H1 (cell line): ENCODE measurements around the gene BPGM. TPM values are rescaled to one million over a fixed set of nuclear protein-coding genes. Genes with fewer than 3 reads are reported as not detected.

Experiments used
- CTCF ChIA-PET: fragments of 300-600 bp; sonication (Branson Sonifier 250); formaldehyde crosslinking; loops from one replicate; lab custom pipeline; 2021; ENCODE audit not compliant: partially characterized antibody; lab: Charles Lee
- POLR2A ChIA-PET: fragments of 300-600 bp; sonication (Branson Sonifier 250); formaldehyde crosslinking; loops from one replicate; lab custom pipeline; 2021; ENCODE audit warnings: inconsistent platforms; ENCODE audit not compliant: partially characterized antibody; lab: Charles Lee
- DNase-seq, 2 experiments: peaks; one replicate each; pipeline versions ENCODE4 v3.0.0 to v3.0.0-alpha.2; 2010 to 2022; ENCODE audit warnings: low spot score in 2 of 2, low read depth in 1 of 2, mixed read lengths in 1 of 2
- FAIRE-seq: peaks from 2 replicates; lab custom pipeline; 2011; peaks lifted over from hg19 to GRCh38; lab: Jason Lieb, UNC
- H2AFZ ChIP-seq: 2 replicates; pipeline ENCODE4 v1.8.1; 2012; ENCODE audit warnings: low read length, inconsistent platforms
- H2AK5ac ChIP-seq: 2 replicates; pipeline ENCODE4 v1.6.1; 2013; ENCODE audit warnings: low read depth, low read length
- H2BK120ac ChIP-seq: replicated peaks from 2 replicates; pipeline ENCODE3; 2013; ENCODE audit warnings: low read depth, low read length, inconsistent platforms
- H2BK12ac ChIP-seq: 2 replicates; pipeline ENCODE4 v1.6.1; 2013; ENCODE audit warnings: low read depth, low read length
- H2BK15ac ChIP-seq: 2 replicates; pipeline ENCODE4 v1.6.1; 2013; ENCODE audit warnings: low read length
- H2BK20ac ChIP-seq: 2 replicates; pipeline ENCODE4 v1.6.1; 2013; ENCODE audit warnings: low read length
- H2BK5ac ChIP-seq: 2 replicates; pipeline ENCODE4 v1.6.1; 2013; ENCODE audit warnings: low read depth, low read length
- H3K14ac ChIP-seq: 2 replicates; pipeline ENCODE4 v1.6.1; 2013; ENCODE audit warnings: inconsistent platforms; ENCODE audit not compliant: insufficient read length
- H3K18ac ChIP-seq: 2 replicates; pipeline ENCODE4 v1.6.1; 2013; ENCODE audit warnings: low read length; ENCODE audit errors: extremely low read depth
- H3K23ac ChIP-seq: 2 replicates; pipeline ENCODE4 v1.6.1; 2013; ENCODE audit warnings: inconsistent platforms; ENCODE audit not compliant: insufficient read length
- H3K23me2 ChIP-seq: 2 replicates; pipeline ENCODE4 v1.6.1; 2013; ENCODE audit warnings: low read depth, low read length
- H3K27ac ChIP-seq: 2 replicates; pipeline ENCODE4 v1.6.1; 2011; ENCODE audit warnings: low read depth, low read length, inconsistent platforms
- H3K27me3 ChIP-seq, 4 experiments: replicated peaks in 1 of 4; 1 replicate in 1 of 4; 2 replicates in 3 of 4; pipeline versions ENCODE4 v1.6.1 to v1.8.1; 2011 to 2013; ENCODE audit warnings: low read length in 3 of 4, mild to moderate bottlenecking in 3 of 4, inconsistent platforms in 2 of 4, mixed read lengths in 2 of 4, moderate library complexity in 1 of 4; ENCODE audit not compliant: control insufficient read depth in 3 of 4, insufficient read depth in 3 of 4; ENCODE audit errors: extremely low read depth in 1 of 4
- H3K36me3 ChIP-seq, 4 experiments: 2 replicates each; pipeline versions ENCODE4 v1.6.1 to v1.8.1; 2011 to 2013; ENCODE audit warnings: mild to moderate bottlenecking in 4 of 4, low read length in 3 of 4, moderate library complexity in 2 of 4, control low read depth in 1 of 4, inconsistent platforms in 1 of 4; ENCODE audit not compliant: insufficient read depth in 4 of 4, control insufficient read depth in 2 of 4
- H3K4ac ChIP-seq: replicated peaks from 2 replicates; pipeline ENCODE3; 2013; ENCODE audit warnings: low read length, low read depth, mixed read lengths, inconsistent platforms; ENCODE audit not compliant: insufficient read length
- H3K4me1 ChIP-seq, 4 experiments: replicated peaks in 1 of 4; 1 replicate in 1 of 4; 2 replicates in 3 of 4; pipeline versions ENCODE4 v1.6.1 to v1.8.1; 2011 to 2013; ENCODE audit warnings: low read length in 3 of 4, inconsistent platforms in 2 of 4, mixed read lengths in 1 of 4; ENCODE audit not compliant: insufficient read depth in 4 of 4, control insufficient read depth in 3 of 4
- H3K4me2 ChIP-seq, 2 experiments: 2 replicates each; pipeline versions ENCODE4 v1.6.1 to v1.8.1; 2011 to 2013; ENCODE audit warnings: low read depth in 2 of 2, low read length in 2 of 2, control low read depth in 1 of 2, inconsistent platforms in 1 of 2, mild to moderate bottlenecking in 1 of 2; ENCODE audit not compliant: insufficient read depth in 1 of 2
- H3K4me3 ChIP-seq, 4 experiments: fragments of 200-600, 300-600 bp in 1 of 4; sonication (generic), shearing (Covaris generic), sonication (Bioruptor Twin) in 1 of 4; 2 replicates each; pipeline versions ENCODE4 v1.5.1 to v1.8.1; 2011 to 2016; ENCODE audit warnings: low read length in 4 of 4, low read depth in 3 of 4, control low read depth in 2 of 4, inconsistent platforms in 2 of 4, mild to moderate bottlenecking in 2 of 4, mixed read lengths in 1 of 4, moderate library complexity in 1 of 4; ENCODE audit not compliant: insufficient read depth in 2 of 4; ENCODE audit errors: extremely low read depth in 1 of 4
- H3K56ac ChIP-seq: replicated peaks from 2 replicates; pipeline ENCODE3; 2013; ENCODE audit warnings: low read depth, mild to moderate bottlenecking, mixed read lengths, low read length, inconsistent platforms; ENCODE audit not compliant: insufficient read length
- H3K79me1 ChIP-seq: 2 replicates; pipeline ENCODE4 v1.6.1; 2013; ENCODE audit warnings: low read depth, low read length, control low read depth
- H3K79me2 ChIP-seq, 2 experiments: 2 replicates each; pipeline versions ENCODE4 v1.6.1 to v1.8.1; 2012 to 2013; ENCODE audit warnings: low read length in 2 of 2, mild to moderate bottlenecking in 2 of 2, inconsistent platforms in 1 of 2; ENCODE audit not compliant: insufficient read depth in 2 of 2, control insufficient read depth in 1 of 2
- H3K9ac ChIP-seq, 4 experiments: replicated peaks in 1 of 4; 1 replicate in 1 of 4; 2 replicates in 3 of 4; pipeline versions ENCODE4 v1.6.1 to v1.8.1; 2011 to 2013; ENCODE audit warnings: low read depth in 3 of 4, low read length in 3 of 4, control low read depth in 2 of 4, mild to moderate bottlenecking in 2 of 4, moderate library complexity in 2 of 4, inconsistent platforms in 1 of 4; ENCODE audit errors: extremely low read depth in 1 of 4
- H3K9me3 ChIP-seq, 2 experiments: 2 replicates each; pipeline versions ENCODE4 v1.6.1 to v1.8.1; 2012 to 2013; ENCODE audit warnings: mild to moderate bottlenecking in 2 of 2, moderate library complexity in 2 of 2, control low read depth in 1 of 2, inconsistent platforms in 1 of 2, low read depth in 1 of 2, low read length in 1 of 2, mixed read lengths in 1 of 2; ENCODE audit not compliant: insufficient read depth in 2 of 2
- H4K20me1 ChIP-seq, 2 experiments: replicated peaks in 1 of 2; 2 replicates each; pipeline versions ENCODE3 to v1.8.1; 2011 to 2013; ENCODE audit warnings: inconsistent platforms in 2 of 2, low read length in 2 of 2, mild to moderate bottlenecking in 1 of 2; ENCODE audit not compliant: insufficient read depth in 2 of 2, control insufficient read depth in 1 of 2
- H4K5ac ChIP-seq: 2 replicates; pipeline ENCODE4 v1.6.1; 2013; ENCODE audit warnings: low read length, low read depth, mixed read lengths, inconsistent platforms; ENCODE audit not compliant: insufficient read length
- H4K8ac ChIP-seq: 2 replicates; pipeline ENCODE4 v1.8.0; 2013; ENCODE audit warnings: mild to moderate bottlenecking, moderate library complexity, low read length, inconsistent platforms; ENCODE audit not compliant: insufficient read depth; ENCODE audit errors: extremely low read depth
- H4K91ac ChIP-seq: replicated peaks from 2 replicates; pipeline ENCODE3; 2013; ENCODE audit warnings: low read length, mixed read lengths, inconsistent platforms; ENCODE audit not compliant: insufficient read length
- CREB1 ChIP-seq: IDR thresholded peaks from 2 replicates; pipeline ENCODE4 v1.6.1; 2012; ENCODE audit warnings: inconsistent platforms
- EGR1 ChIP-seq: IDR thresholded peaks from 2 replicates; pipeline ENCODE4 v1.6.1; 2011; ENCODE audit warnings: low read depth, low read length, borderline replicate concordance
- HDAC2 ChIP-seq, 2 experiments: fragments of 300-600 bp in 1 of 2; sonication (generic) in 1 of 2; IDR thresholded peaks; 2 replicates each; pipeline ENCODE4 v1.6.1; 2011 to 2012; ENCODE audit warnings: low read depth in 2 of 2, low read length in 2 of 2, mild to moderate bottlenecking in 2 of 2, moderate library complexity in 2 of 2, borderline replicate concordance in 1 of 2, inconsistent platforms in 1 of 2
- HDAC6 ChIP-seq: IDR thresholded peaks from one replicate; pipeline ENCODE4 v1.7.1; 2012; ENCODE audit warnings: low read depth, mild to moderate bottlenecking, inconsistent platforms, low read length, moderate library complexity
- NANOG ChIP-seq: IDR thresholded peaks from 2 replicates; pipeline ENCODE4 v1.6.1; 2011; ENCODE audit warnings: low read length, low read depth, mild to moderate bottlenecking, inconsistent platforms; ENCODE audit not compliant: insufficient read depth, poor library complexity, severe bottlenecking
- RAD21 ChIP-seq, 2 experiments: IDR thresholded peaks in 1 of 2; conservative IDR thresholded peaks in 1 of 2; 2 replicates each; pipeline ENCODE4 v1.6.1; 2011; ENCODE audit warnings: low read depth in 2 of 2, low read length in 2 of 2, improper control_type of control experiment in 1 of 2, inconsistent platforms in 1 of 2, mild to moderate bottlenecking in 1 of 2, moderate library complexity in 1 of 2
- SIX5 ChIP-seq: IDR thresholded peaks from 2 replicates; pipeline ENCODE4 v1.6.1; 2011; ENCODE audit warnings: mild to moderate bottlenecking, low read depth, low read length
- SP1 ChIP-seq: IDR thresholded peaks from 2 replicates; pipeline ENCODE4 v1.6.1; 2011; ENCODE audit warnings: low read depth, low read length
- SUZ12 ChIP-seq: fragments of 200-600 bp; sonication (generic); IDR thresholded peaks from 2 replicates; pipeline ENCODE4 v1.6.1; 2012; ENCODE audit warnings: mild to moderate bottlenecking, inconsistent platforms, low read length, moderate library complexity, mixed read lengths
- YY1 ChIP-seq: IDR thresholded peaks from 2 replicates; pipeline ENCODE4 v1.6.1; 2011; ENCODE audit warnings: low read depth, mild to moderate bottlenecking, low read length
- WGBS, 2 experiments: shearing (Covaris generic) in 1 of 2; methylation state at CpG; one replicate each; pipeline versions ENCODE4 v1.1.6 to v1.1.7; 2013 to 2015; ENCODE audit warnings: low lambda C conversion rate in 2 of 2, mixed read lengths in 2 of 2, inconsistent platforms in 1 of 2, low coverage in 1 of 2, missing lambda C conversion rate in 1 of 2; ENCODE audit not compliant: insufficient replicate concordance in 2 of 2, insufficient coverage in 1 of 2, insufficient read length in 1 of 2; ENCODE audit errors: extremely low coverage in 1 of 2, missing lambda C conversion rate in 1 of 2; 5-methylcytosine and 5-hydroxymethylcytosine counted together
- polyA plus RNA-seq, 7 experiments: library from polyadenylated mRNA; depleted of rRNA in 3 of 7; stranded (reverse) in 5 of 7; unstranded in 2 of 7; fragments of >200 nt in 5 of 7; fragments of 200-250 nt in 2 of 7; gene quantifications; 1 replicate in 5 of 7; 2 replicates in 1 of 7; 4 replicates in 1 of 7; pipeline versions ENCODE4 v1.2.1 to v1.2.3, GENCODE V29; 2011 to 2013; ENCODE audit warnings: missing spikeins in 2 of 7, mixed read lengths in 2 of 7
- total RNA-seq: library from RNA; stranded (reverse); fragmentation: NEBNext Ultra II Directional; extraction: Animal tissue kit (Norgen Biotek cat#: 25700); gene quantifications from 2 replicates; pipeline ENCODE4 v1.2.1, GENCODE V29; 2021

Gene BPGM
- total and polyA plus RNA-seq, 2 of the 8 experiments (the other 6 are each of a cell fraction or from before 2014, with no cell fraction given), result 9.7 to 15.3 TPM

DNA sequence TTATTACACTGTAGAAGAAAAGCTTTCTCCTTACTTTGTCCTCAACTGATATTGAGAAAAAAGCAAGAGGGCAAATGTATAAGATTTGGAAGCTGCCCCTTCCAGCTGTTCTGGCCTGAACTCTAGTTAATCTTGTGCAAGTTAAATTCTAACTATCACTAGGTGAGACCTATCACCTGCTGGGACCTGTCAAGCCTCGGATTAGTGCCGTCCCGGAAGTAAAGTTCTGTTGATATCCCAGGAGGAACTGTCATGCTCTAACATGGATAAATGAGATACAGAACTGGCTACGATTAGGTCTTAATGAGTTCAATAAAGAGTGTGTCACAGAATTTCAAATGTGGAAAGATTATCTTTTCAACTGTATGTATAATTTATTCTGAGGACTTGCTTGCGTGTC is 1.2 kb upstream of the BPGM start:
- 0 out of 7 replicates have a peak, but pooled peaks cover 0 to 3% (median under 1%) of the 10 kb centered on the region in 4 experiments for H3K4me1 ChIP-seq
- H4K20me1 ChIP-seq, result peaks cover 0 to 1% of the 10 kb centered on the region in 2 experiments
- DNase-seq, result no peak
- no peak overlapping the region for H3K23ac ChIP-seq
- H3K23me2 ChIP-seq, result peaks cover 6% of the 10 kb centered on the region; the same call in 1 of the 2 replicates
- H4K8ac ChIP-seq, result no peak overlapping the region
- H4K91ac ChIP-seq, result no peak overlapping the region
- H3K4ac ChIP-seq, result no peak overlapping the region
- H3K9ac ChIP-seq, result no peak overlapping the region
- H3K36me3 ChIP-seq, result no peaks in the 10 kb centered on the region
- H3K4me3 ChIP-seq, result peak overlapping the region; percentile 72 to 91 (median 81); a peak in 5 of 8 replicates
- H3K4me2 ChIP-seq, result peak overlapping the region; percentile 55 to 70; a peak in 3 of 4 replicates
- 79% methylated on average over 5 of the region's 5 CpGs; no CpG with 5 or more reads in 1 of the 2 experiments for WGBS, 2 experiments
- no peaks in the 10 kb centered on the region; the same call in 1 of the 2 replicates for H3K79me1 ChIP-seq
- H2AK5ac ChIP-seq, result no peak overlapping the region
- 0 out of 4 replicates have a peak, but pooled peaks cover 0 to 5% of the 10 kb centered on the region in 2 experiments for H3K79me2 ChIP-seq
- no peak overlapping the region for H2BK120ac ChIP-seq
- H3K18ac ChIP-seq, result no peak overlapping the region
- H2BK12ac ChIP-seq, result no peak overlapping the region
- POLR2A ChIA-PET, result interaction anchor here (0.7 to 4.2 kb wide), 7 partner anchors 11 to 519 kb away, joined by 3 to 16 read pairs (median 5); no protein-coding TSS in a partner anchor
- no peak overlapping the region for H2BK5ac ChIP-seq
- no peak overlapping the region for H2BK20ac ChIP-seq
- TF ChIP-seq CREB1, result no peak
- no peak for TF ChIP-seq HDAC6
- TF ChIP-seq HDAC2 (IDR thresholded peaks at IDR 0.05; ENCODE audit: borderline replicate concordance in 1 of 2, low read depth in 2 of 2, low read length in 2 of 2), result no peak
- no peak for TF ChIP-seq SIX5
- no peak for TF ChIP-seq EGR1
- TF ChIP-seq NANOG, result no peak
- TF ChIP-seq SP1, result no peak
- TF ChIP-seq YY1, result no peak
- no peak for TF ChIP-seq RAD21 (IDR thresholded peaks at IDR 0.05 in 1 of 2, conservative IDR thresholded peaks at IDR 0.05 in 1 of 2; ENCODE audit: low read depth in 2 of 2, low read length in 2 of 2)
- no peak for TF ChIP-seq SUZ12
- TF ChIP-seq, all 59 proteins: peak for 0
- Histone ChIP-seq H3K27ac (no peak overlapping the region), H3K14ac (no peak overlapping the region), H2AFZ (no peak overlapping the region), H3K9me3 (no peaks in the 10 kb centered on the region), H3K56ac (no peak overlapping the region), H3K27me3 (no peaks in the 10 kb centered on the region), H4K5ac (no peak overlapping the region), H2BK15ac (no peak overlapping the region)
- CTCF ChIA-PET, result interaction anchor here (0.7 to 10.2 kb wide), 19 partner anchors 12 to 524 kb away, joined by 3 to 108 read pairs (median 3); no protein-coding TSS in a partner anchor
- FAIRE-seq, result no peak
